H9 (cell line): Measurements from ENCODE around the gene CRY1. TPM values are rescaled to one million over a fixed set of nuclear protein-coding genes. Genes with fewer than 3 reads are reported as not detected.

Experiments
- DNase-seq: peaks from one replicate; pipeline ENCODE4 v3.0.0-alpha.2; 2017
- H2AFZ ChIP-seq: one replicate; pipeline ENCODE4 v1.6.1; 2013; ENCODE audit warnings: mild to moderate bottlenecking, low read length, control low read depth, moderate library complexity
- H2AK5ac ChIP-seq: 2 replicates; pipeline ENCODE4 v1.6.1; 2013; ENCODE audit warnings: low read length, control low read depth, mixed read lengths; ENCODE audit not compliant: insufficient read length
- H2BK120ac ChIP-seq: one replicate; pipeline ENCODE4 v1.6.1; 2013; ENCODE audit warnings: low read depth, mild to moderate bottlenecking, low read length, control low read depth, inconsistent platforms; ENCODE audit not compliant: poor library complexity, severe bottlenecking
- H2BK12ac ChIP-seq: 2 replicates; pipeline ENCODE4 v1.6.1; 2013; ENCODE audit warnings: low read length, control low read depth, mixed read lengths, low read depth; ENCODE audit not compliant: insufficient read length
- H2BK15ac ChIP-seq: 2 replicates; pipeline ENCODE4 v1.6.1; 2013; ENCODE audit warnings: low read depth, low read length, control low read depth
- H2BK20ac ChIP-seq: one replicate; pipeline ENCODE4 v1.6.1; 2013; ENCODE audit warnings: low read depth, mild to moderate bottlenecking, low read length, control low read depth, inconsistent platforms; ENCODE audit not compliant: poor library complexity, severe bottlenecking
- H2BK5ac ChIP-seq: 2 replicates; pipeline ENCODE4 v1.6.1; 2013; ENCODE audit warnings: low read length, control low read depth, mixed read lengths; ENCODE audit not compliant: insufficient read length
- H3K14ac ChIP-seq: 2 replicates; pipeline ENCODE4 v1.6.1; 2013; ENCODE audit warnings: low read length, control low read depth; ENCODE audit not compliant: insufficient read depth
- H3K18ac ChIP-seq: 2 replicates; pipeline ENCODE4 v1.6.1; 2013; ENCODE audit warnings: low read depth, mild to moderate bottlenecking, mixed read lengths, low read length, control low read depth; ENCODE audit not compliant: insufficient read length
- H3K23ac ChIP-seq: 2 replicates; pipeline ENCODE4 v1.6.1; 2013; ENCODE audit warnings: low read length, control low read depth, mixed read lengths, low read depth; ENCODE audit not compliant: insufficient read length
- H3K23me2 ChIP-seq: 2 replicates; pipeline ENCODE4 v1.6.1; 2013; ENCODE audit warnings: low read depth, mild to moderate bottlenecking, mixed read lengths, low read length, control low read depth; ENCODE audit not compliant: insufficient read length, poor library complexity, severe bottlenecking
- H3K27ac ChIP-seq: 2 replicates; pipeline ENCODE4 v1.5.1; 2013; ENCODE audit warnings: low read length, control low read depth, mixed read lengths, low read depth; ENCODE audit not compliant: insufficient read length
- H3K27me3 ChIP-seq: 2 replicates; pipeline ENCODE4 v1.6.1; 2013; ENCODE audit warnings: low read length, control low read depth, inconsistent platforms; ENCODE audit not compliant: insufficient read depth
- H3K4ac ChIP-seq: 2 replicates; pipeline ENCODE4 v1.6.1; 2013; ENCODE audit warnings: low read depth, mild to moderate bottlenecking, control low read depth, inconsistent platforms, low read length, moderate library complexity
- H3K4me1 ChIP-seq: 2 replicates; pipeline ENCODE4 v1.6.1; 2013; ENCODE audit warnings: low read length, control low read depth, inconsistent platforms; ENCODE audit not compliant: insufficient read depth
- H3K4me2 ChIP-seq: 2 replicates; pipeline ENCODE4 v1.6.1; 2013; ENCODE audit warnings: low read length, control low read depth, mixed read lengths; ENCODE audit not compliant: insufficient read length, insufficient read depth
- H3K56ac ChIP-seq: 2 replicates; pipeline ENCODE4 v1.6.1; 2013; ENCODE audit warnings: low read depth, mild to moderate bottlenecking, mixed read lengths, low read length, control low read depth; ENCODE audit not compliant: insufficient read length
- H3K79me1 ChIP-seq: 2 replicates; pipeline ENCODE4 v1.6.1; 2013; ENCODE audit warnings: low read depth, mild to moderate bottlenecking, moderate library complexity, low read length, control low read depth, inconsistent platforms; ENCODE audit not compliant: insufficient read depth, poor library complexity, severe bottlenecking
- H3K79me2 ChIP-seq: 2 replicates; pipeline ENCODE4 v1.6.1; 2013; ENCODE audit warnings: low read length, control low read depth, inconsistent platforms; ENCODE audit not compliant: insufficient read depth
- H3K9ac ChIP-seq: 2 replicates; pipeline ENCODE4 v1.6.1; 2013; ENCODE audit warnings: low read length, control low read depth, mixed read lengths; ENCODE audit not compliant: insufficient read length; ENCODE audit errors: extremely low read depth
- H3K9me3 ChIP-seq: one replicate; pipeline ENCODE4 v1.6.1; 2013; ENCODE audit warnings: low read depth, low read length, inconsistent platforms; ENCODE audit not compliant: control insufficient read depth
- H3T11ph ChIP-seq: one replicate; pipeline ENCODE4 v1.6.1; 2013; ENCODE audit warnings: mild to moderate bottlenecking, low read length, control low read depth, inconsistent platforms
- H4K20me1 ChIP-seq: one replicate; pipeline ENCODE4 v1.6.1; 2013; ENCODE audit not compliant: control insufficient read depth, insufficient read length, insufficient read depth
- H4K5ac ChIP-seq: 2 replicates; pipeline ENCODE4 v1.6.1; 2013; ENCODE audit warnings: low read depth, mild to moderate bottlenecking, mixed read lengths, low read length, control low read depth; ENCODE audit not compliant: insufficient read length
- H4K8ac ChIP-seq: replicated peaks from 2 replicates; pipeline ENCODE4 v1.6.1; 2013; ENCODE audit warnings: low read length, control low read depth, mixed read lengths, low read depth; ENCODE audit not compliant: insufficient read length
- H4K91ac ChIP-seq: 2 replicates; pipeline ENCODE4 v1.6.1; 2013; ENCODE audit warnings: low read depth, mild to moderate bottlenecking, moderate library complexity, mixed read lengths, low read length, control low read depth; ENCODE audit not compliant: insufficient read length
- H3K27ac Mint-ChIP-seq, 3 experiments: 2 replicates in 2 of 3; 3 replicates in 1 of 3; pipeline ENCODE4 v1.8.0; 2020 to 2021; ENCODE audit warnings: mixed read lengths in 3 of 3, mild to moderate bottlenecking in 1 of 3, moderate library complexity in 1 of 3
- H3K27me3 Mint-ChIP-seq: 2 replicates; pipeline ENCODE4 v1.8.0; 2021; ENCODE audit warnings: low read depth, mild to moderate bottlenecking, moderate library complexity, mixed read lengths
- H3K36me3 Mint-ChIP-seq, 3 experiments: 2 replicates in 2 of 3; 3 replicates in 1 of 3; pipeline ENCODE4 v1.8.0; 2020 to 2021; ENCODE audit warnings: low read depth in 3 of 3, mixed read lengths in 3 of 3; ENCODE audit not compliant: insufficient read depth in 1 of 3
- H3K4me1 Mint-ChIP-seq, 2 experiments: 2 replicates each; pipeline ENCODE4 v1.8.0; 2020; ENCODE audit warnings: mixed read lengths in 2 of 2
- H3K4me3 Mint-ChIP-seq, 2 experiments: 2 replicates in 1 of 2; 3 replicates in 1 of 2; pipeline ENCODE4 v1.8.0; 2020 to 2021; ENCODE audit warnings: mild to moderate bottlenecking in 2 of 2, mixed read lengths in 2 of 2, moderate library complexity in 1 of 2
- H3K9me3 Mint-ChIP-seq, 2 experiments: 2 replicates in 1 of 2; 3 replicates in 1 of 2; pipeline ENCODE4 v1.8.0; 2020; ENCODE audit warnings: mild to moderate bottlenecking in 2 of 2, mixed read lengths in 2 of 2, moderate library complexity in 1 of 2
- CTCF ChIP-seq: fragments of 200-600 bp; sonication (generic); conservative IDR thresholded peaks from 3 replicates; pipeline ENCODE4 v1.8.0; 2021; ENCODE audit warnings: antibody characterized with exemption, mild to moderate bottlenecking
- WGBS: extraction: QIAGEN DNeasy Blood & Tissue Kit; methylation state at CpG from one replicate; pipeline ENCODE4 v1.1.7; 2013; ENCODE audit warnings: missing lambda C conversion rate, low lambda C conversion rate, mixed read lengths; ENCODE audit not compliant: insufficient read length; ENCODE audit errors: extremely low coverage; 5-methylcytosine and 5-hydroxymethylcytosine counted together
- total RNA-seq: library from RNA; stranded (reverse); gene quantifications from 2 replicates; pipeline ENCODE4 v1.2.1, GENCODE V29; 2021

Gene CRY1
- total RNA-seq, 1 experiment from 2014 or later, result 23.5 TPM

DNA sequence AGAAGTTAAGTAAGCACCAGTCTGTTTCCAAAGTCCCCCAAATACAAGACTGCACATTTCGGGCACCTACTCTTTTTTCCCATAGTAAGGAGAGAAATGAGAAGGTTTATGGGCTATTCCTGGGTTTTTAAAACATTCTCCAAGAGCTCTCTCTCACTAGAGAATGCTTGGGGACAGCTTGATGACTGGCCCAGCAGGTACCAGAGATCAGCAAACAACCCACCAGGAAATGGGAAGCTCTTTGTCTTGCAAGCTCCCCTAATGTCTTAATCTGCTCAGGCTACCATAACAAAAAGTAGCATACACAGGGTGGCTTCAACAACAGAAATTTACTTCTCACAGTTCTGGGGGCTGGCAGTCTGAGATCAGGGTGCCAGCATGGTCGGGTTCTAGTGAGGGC is 41.8 kb upstream of the CRY1 start:
- Histone ChIP-seq H3K4me1 (0 out of 2 replicates have a peak, but pooled peaks cover 2% of the 10 kb centered on the region), H3K23me2 (no peaks in the 10 kb centered on the region), H4K20me1 (no peaks in the 10 kb centered on the region), H2AK5ac (no peak overlapping the region), H3K9ac (no peak overlapping the region), H2BK15ac (no peak overlapping the region), H4K5ac (no peak overlapping the region), H3K27me3 (no peaks in the 10 kb centered on the region), H3K9me3 (no peaks in the 10 kb centered on the region), H3K18ac (no peak overlapping the region), H3K23ac (no peak overlapping the region), H4K91ac (no peak overlapping the region), H3T11ph (no peak overlapping the region), H2AFZ (no peak overlapping the region), H4K8ac (no peak overlapping the region), H2BK20ac (no peak overlapping the region), H2BK5ac (no peak overlapping the region), H2BK120ac (no peak overlapping the region), H2BK12ac (no peak overlapping the region), H3K79me2 (no peaks in the 10 kb centered on the region), H3K4ac (no peak overlapping the region), H3K79me1 (no peaks in the 10 kb centered on the region), H3K56ac (no peak overlapping the region), H3K4me2 (peak overlapping the region; percentile 6), H3K14ac (no peak overlapping the region), H3K27ac (no peak overlapping the region)
- no peak for TF ChIP-seq CTCF
- no peak overlapping the region for H3K27ac Mint-ChIP-seq
- peak; percentile 52 for DNase-seq
- no CpG with 5 or more reads among the region's 2 CpGs for WGBS
- H3K27me3 Mint-ChIP-seq, result peaks cover 12% of the 10 kb centered on the region; the same call in 1 of the 2 replicates
- H3K4me3 Mint-ChIP-seq, result peak overlapping the region in 1 of 2 experiments; percentile 23; a peak in 2 of 5 replicates
- H3K36me3 Mint-ChIP-seq, result peaks cover 0 to 2% (median 0%) of the 10 kb centered on the region in 3 experiments; a peak in 2 of 7 replicates
- peaks cover 0 to 7% of the 10 kb centered on the region in 2 experiments; a peak in 4 of 5 replicates for H3K9me3 Mint-ChIP-seq
- peaks cover 21 to 22% of the 10 kb centered on the region in 2 experiments for H3K4me1 Mint-ChIP-seq
